Activated T-helper 1 cell treated with anti-CD3 and anti-CD28 coated beads, Interleukin-12 subunit alpha, Interleukin-12 subunit beta, Interleukin-2, Interleukin-4 antibody, amounts not matched to agents 30 ng/mL and 10 ng/mL and 1 ng/mL, durations not matched to agents 14 hours and 24 hours and 36 hours (primary cell): ENCODE results near the gene DNER. TPM values are rescaled to one million over a fixed set of nuclear protein-coding genes. Genes with fewer than 3 reads are reported as not detected.
"Not testable (repeated sequence)": the region's sequence is repeated elsewhere in the genome, so short reads cannot be mapped to it uniquely, and the experiment has no call there.

Experiments
- DNase-seq: peaks from one replicate; pipeline ENCODE4 v3.0.0; 2021; ENCODE audit warnings: low spot score
- H3K27ac Mint-ChIP-seq: one replicate; pipeline ENCODE4 v1.8.0; 2021; ENCODE audit warnings: mild to moderate bottlenecking, mixed read lengths
- H3K27me3 Mint-ChIP-seq: one replicate; pipeline ENCODE4 v1.8.0; 2022; ENCODE audit warnings: mild to moderate bottlenecking, moderate library complexity, mixed read lengths; ENCODE audit not compliant: insufficient read depth
- H3K36me3 Mint-ChIP-seq: one replicate; pipeline ENCODE4 v1.8.0; 2021; ENCODE audit warnings: low read depth, mixed read lengths
- H3K4me1 Mint-ChIP-seq: one replicate; pipeline ENCODE4 v1.8.0; 2021; ENCODE audit warnings: low read depth, mixed read lengths
- H3K4me3 Mint-ChIP-seq: one replicate; pipeline ENCODE4 v1.8.0; 2021; ENCODE audit warnings: mild to moderate bottlenecking, moderate library complexity, mixed read lengths
- H3K9me3 Mint-ChIP-seq: one replicate; pipeline ENCODE4 v1.8.0; 2021; ENCODE audit warnings: mixed read lengths
- intact Hi-C: fragments of 100-400 bp; cut with micrococcal nuclease; formaldehyde crosslinking; loops from one replicate; pipeline ENCODE4 v1.15.1; 2024
- total RNA-seq: library from RNA; stranded (reverse); gene quantifications from 2 replicates; pipeline ENCODE4 v1.2.3, GENCODE V29; 2022

Gene DNER
- total RNA-seq, 1 donor from 2014 or later = not detected

- Mint-ChIP-seq H3K36me3 (no peaks in the 10 kb centered on the region), H3K27ac (no peak overlapping the region), H3K4me1 (no peaks in the 10 kb centered on the region), H3K27me3 (peaks cover 3% of the 10 kb centered on the region), H3K4me3 (no peak overlapping the region), H3K9me3 (no peaks in the 10 kb centered on the region)
- intact Hi-C loops = no loop called here
- no peak for DNase-seq
These were observed 364.1 kb downstream of the DNER start for GRCh38 chr2:229350117-229350805.

DNA sequence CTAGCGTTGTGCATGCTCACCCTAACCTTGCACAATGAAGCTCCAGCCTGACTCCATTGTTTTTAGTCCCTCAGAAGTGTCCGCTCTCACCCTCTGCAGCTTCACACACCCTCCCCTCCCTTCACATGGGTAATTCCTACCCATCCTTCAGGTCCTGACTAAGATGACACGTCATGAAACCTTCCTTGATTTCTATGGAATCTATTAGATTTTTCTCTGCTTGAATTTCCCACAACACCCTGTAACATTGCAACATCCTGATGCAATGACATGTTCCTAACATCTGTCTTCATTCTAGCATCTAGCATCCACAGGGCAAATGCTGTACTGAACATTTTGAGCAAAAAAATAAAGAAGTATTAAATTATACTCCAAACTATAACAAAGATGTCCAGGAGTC, 366.2 kb downstream of the DNER start:
- intact Hi-C loops = no loop called here
- H3K4me1 Mint-ChIP-seq = no peaks in the 10 kb centered on the region
- no peaks in the 10 kb centered on the region for H3K36me3 Mint-ChIP-seq
- DNase-seq = no peak
- H3K27me3 Mint-ChIP-seq = peaks cover 3% of the 10 kb centered on the region
- H3K9me3 Mint-ChIP-seq = no peaks in the 10 kb centered on the region
- H3K4me3 Mint-ChIP-seq = no peak overlapping the region
- H3K27ac Mint-ChIP-seq = no peak overlapping the region

DNA sequence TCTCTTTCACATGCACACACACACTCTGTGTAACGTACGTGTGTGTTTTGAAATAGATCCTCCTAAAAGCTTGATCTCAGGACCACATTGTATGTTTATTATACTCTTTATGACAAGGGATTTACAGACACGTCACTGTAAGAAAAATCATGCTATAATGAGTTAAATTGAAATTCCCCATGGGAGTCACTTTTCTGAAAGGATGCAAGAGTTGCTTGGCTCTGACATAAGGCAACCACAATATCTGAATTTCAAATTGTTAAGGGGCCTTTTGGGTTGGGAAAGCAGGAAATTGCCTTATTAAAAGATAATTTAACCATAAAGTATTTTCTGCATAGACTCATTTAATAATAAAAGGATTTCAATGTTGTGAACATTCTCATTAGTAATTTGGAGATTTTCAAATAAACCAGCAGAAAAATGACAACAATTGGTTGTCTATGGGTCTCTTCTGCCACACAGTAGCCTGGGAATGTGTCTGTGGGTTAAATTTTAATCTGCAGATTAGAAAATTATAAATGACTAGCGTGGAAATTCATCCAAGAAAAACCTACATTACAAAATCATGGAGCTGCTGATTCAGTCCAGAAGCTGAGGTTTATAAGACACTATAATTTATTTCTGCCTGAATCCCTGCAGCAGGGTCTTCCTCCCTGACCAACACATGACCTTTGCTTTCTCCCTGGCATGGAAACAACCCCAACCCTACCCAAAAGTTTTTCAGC, 367.4 kb downstream of the DNER start:
- no peaks in the 10 kb centered on the region for H3K9me3 Mint-ChIP-seq
- intact Hi-C loops = no loop called here

DNA sequence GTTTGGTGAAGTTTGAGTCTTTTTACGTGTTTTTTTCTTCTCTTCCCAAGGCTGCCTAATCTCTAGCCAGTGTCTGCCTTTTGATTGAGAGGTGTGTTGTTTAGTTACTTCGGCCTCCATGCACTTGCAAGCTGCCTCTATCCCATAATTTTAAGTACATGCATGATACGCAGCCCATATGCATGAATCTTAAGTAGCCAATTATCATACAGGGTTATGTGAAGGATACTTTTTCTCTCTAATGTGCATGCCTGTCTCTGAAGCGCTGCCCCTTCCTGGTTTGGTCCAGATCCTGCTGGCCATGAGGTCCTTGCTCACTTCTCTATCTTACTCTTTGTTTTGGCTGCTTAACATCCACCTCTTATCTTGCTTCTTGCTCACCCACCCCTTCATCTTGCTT, 369.4 kb downstream of the DNER start:
- H3K4me3 Mint-ChIP-seq = no peak overlapping the region
- no peaks in the 10 kb centered on the region for H3K9me3 Mint-ChIP-seq
- DNase-seq = no peak
- H3K36me3 Mint-ChIP-seq = no peaks in the 10 kb centered on the region
- no peaks in the 10 kb centered on the region for H3K4me1 Mint-ChIP-seq
- H3K27ac Mint-ChIP-seq = no peak overlapping the region
- peaks cover 3% of the 10 kb centered on the region for H3K27me3 Mint-ChIP-seq
- intact Hi-C loops = no loop called here

More for the DNA sequence above, 367.4 kb downstream of the DNER start:
- Mint-ChIP-seq H3K27ac (no peak overlapping the region), H3K4me1 (no peaks in the 10 kb centered on the region), H3K4me3 (no peak overlapping the region), H3K36me3 (no peaks in the 10 kb centered on the region), H3K27me3 (peaks cover 3% of the 10 kb centered on the region)
- no peak for DNase-seq

DNA sequence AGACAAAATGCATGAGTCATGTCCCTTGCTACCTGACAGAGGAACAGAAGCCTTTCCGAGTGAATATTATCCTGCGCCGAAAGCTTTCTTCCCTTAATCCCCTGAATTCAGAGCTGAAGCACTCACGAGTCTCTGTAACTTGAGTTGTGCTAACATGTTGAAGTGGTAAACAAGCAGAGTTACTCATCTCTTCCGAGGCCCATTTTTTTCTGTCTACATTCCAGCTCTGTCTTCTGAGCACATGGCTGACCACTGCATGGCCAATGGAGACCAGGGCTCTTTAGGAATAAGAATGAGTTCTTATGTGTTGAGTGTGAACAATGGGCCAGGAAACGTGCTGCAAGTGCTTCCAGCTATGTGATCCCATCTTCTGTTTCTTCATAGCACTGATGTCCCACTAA, 370.2 kb downstream of the DNER start:
- intact Hi-C loops = no loop called here
- H3K4me3 Mint-ChIP-seq = no peak overlapping the region
- H3K4me1 Mint-ChIP-seq = no peaks in the 10 kb centered on the region
- no peaks in the 10 kb centered on the region for H3K9me3 Mint-ChIP-seq
- H3K27ac Mint-ChIP-seq = no peak overlapping the region
- peaks cover 3% of the 10 kb centered on the region for H3K27me3 Mint-ChIP-seq
- no peak for DNase-seq
- no peaks in the 10 kb centered on the region for H3K36me3 Mint-ChIP-seq

- Mint-ChIP-seq H3K27me3 (peaks cover 3% of the 10 kb centered on the region), H3K4me3 (no peak overlapping the region), H3K36me3 (no peaks in the 10 kb centered on the region), H3K27ac (no peak overlapping the region), H3K4me1 (no peaks in the 10 kb centered on the region), H3K9me3 (no peaks in the 10 kb centered on the region)
- intact Hi-C loops = no loop called here
- no peak for DNase-seq
These were observed 370.7 kb downstream of the DNER start for GRCh38 chr2:229343661-229344060.

DNA sequence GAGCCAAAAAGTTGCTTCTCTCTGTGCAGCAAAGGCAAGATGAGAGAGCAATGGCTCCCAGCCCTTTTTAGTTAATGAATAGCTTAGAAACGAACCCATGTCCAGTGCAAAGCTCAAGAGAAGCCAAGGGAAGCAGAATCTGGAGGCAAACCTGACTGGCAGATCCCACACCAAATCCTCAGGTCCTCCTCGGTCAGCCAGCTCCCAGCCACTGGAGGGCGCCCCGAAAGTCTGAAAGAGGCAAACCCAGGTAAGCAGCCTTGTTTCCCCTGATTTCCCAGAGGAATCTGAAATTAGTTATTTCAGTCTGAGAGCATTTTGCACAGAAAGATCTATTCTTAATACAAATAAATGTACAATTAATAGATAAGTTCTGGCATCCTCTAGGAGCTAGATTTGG, 372.0 kb downstream of the DNER start:
- no peaks in the 10 kb centered on the region for H3K36me3 Mint-ChIP-seq
- peaks cover 1% of the 10 kb centered on the region for H3K27me3 Mint-ChIP-seq
- H3K4me3 Mint-ChIP-seq = no peak overlapping the region
- H3K4me1 Mint-ChIP-seq = no peaks in the 10 kb centered on the region
- H3K27ac Mint-ChIP-seq = no peak overlapping the region
- no peak for DNase-seq
- H3K9me3 Mint-ChIP-seq = no peaks in the 10 kb centered on the region
- intact Hi-C loops = no loop called here

GRCh38 chr2:229340086-229340760, 374.1 kb downstream of the DNER start:
- Mint-ChIP-seq H3K27me3 (no peaks in the 10 kb centered on the region), H3K27ac (no peak overlapping the region), H3K4me3 (no peak overlapping the region), H3K9me3 (no peaks in the 10 kb centered on the region), H3K4me1 (no peaks in the 10 kb centered on the region), H3K36me3 (no peaks in the 10 kb centered on the region)
- no peak for DNase-seq
- intact Hi-C loops = no loop called here

- no peak for DNase-seq
- Mint-ChIP-seq H3K27ac (no peak overlapping the region), H3K36me3 (no peaks in the 10 kb centered on the region), H3K9me3 (no peaks in the 10 kb centered on the region), H3K27me3 (no peaks in the 10 kb centered on the region), H3K4me3 (no peak overlapping the region), H3K4me1 (no peaks in the 10 kb centered on the region)
- intact Hi-C loops = no loop called here
These were observed 374.7 kb downstream of the DNER start for GRCh38 chr2:229339618-229340017.

GRCh38 chr2:229339171-229339570, 375.2 kb downstream of the DNER start:
- H3K27ac Mint-ChIP-seq, H3K9me3 Mint-ChIP-seq, H3K36me3 Mint-ChIP-seq, DNase-seq, H3K27me3 Mint-ChIP-seq, intact Hi-C loops, H3K4me1 Mint-ChIP-seq, H3K4me3 Mint-ChIP-seq: not testable (repeated sequence)

DNA sequence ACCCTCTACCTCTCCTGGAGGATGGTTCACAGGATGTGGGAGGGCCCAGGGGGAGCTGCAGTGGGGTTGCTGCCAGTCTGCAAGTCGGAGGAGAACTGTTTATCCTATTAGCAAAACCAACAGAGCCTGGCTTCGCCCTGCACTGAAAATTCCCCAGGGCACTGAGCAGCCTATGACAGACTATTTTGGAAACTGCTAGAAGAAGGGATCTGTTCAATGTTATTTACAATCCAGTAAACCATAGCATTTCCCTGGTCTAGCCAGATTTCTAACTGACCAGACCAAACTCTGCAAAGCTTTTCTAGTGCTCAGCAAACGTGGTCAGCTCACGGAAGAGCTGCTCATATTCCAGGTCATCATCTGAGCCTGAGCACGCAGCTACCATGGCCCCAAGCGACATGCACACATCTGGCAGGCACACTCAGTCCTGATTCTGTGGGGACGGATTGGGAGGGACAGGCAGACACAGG, 378.4 kb downstream of the DNER start:
- no peak overlapping the region for H3K4me3 Mint-ChIP-seq
- H3K27me3 Mint-ChIP-seq = no peaks in the 10 kb centered on the region
- H3K27ac Mint-ChIP-seq = no peak overlapping the region
- H3K36me3 Mint-ChIP-seq = no peaks in the 10 kb centered on the region
- intact Hi-C loops = no loop called here
- no peaks in the 10 kb centered on the region for H3K9me3 Mint-ChIP-seq
- H3K4me1 Mint-ChIP-seq = no peaks in the 10 kb centered on the region
- no peak for DNase-seq

- intact Hi-C loops = no loop called here
These were observed 379.0 kb downstream of the DNER start for GRCh38 chr2:229335330-229335729.

GRCh38 chr2:229330952-229331351, 383.4 kb downstream of the DNER start:
- intact Hi-C loops = no loop called here
- no peaks in the 10 kb centered on the region for H3K27me3 Mint-ChIP-seq
- no peaks in the 10 kb centered on the region for H3K4me1 Mint-ChIP-seq
- H3K27ac Mint-ChIP-seq = no peak overlapping the region
- DNase-seq = no peak
- H3K9me3 Mint-ChIP-seq = no peaks in the 10 kb centered on the region
- H3K4me3 Mint-ChIP-seq = no peak overlapping the region
- no peaks in the 10 kb centered on the region for H3K36me3 Mint-ChIP-seq

More at GRCh38 chr2:229335330-229335729, 379.0 kb downstream of the DNER start:
- Mint-ChIP-seq H3K36me3 (no peaks in the 10 kb centered on the region), H3K4me1 (no peaks in the 10 kb centered on the region), H3K9me3 (no peaks in the 10 kb centered on the region), H3K27ac (no peak overlapping the region), H3K4me3 (no peak overlapping the region), H3K27me3 (no peaks in the 10 kb centered on the region)
- no peak for DNase-seq
